SK-MEL-5 (cell line): ENCODE measurements around the gene AFAP1L1. TPM values are rescaled to one million over a fixed set of nuclear protein-coding genes. Genes with fewer than 3 reads are reported as not detected.
A peak's percentile ranks its signal among the peaks of the same experiment; 100 is the strongest.

ENCODE experiments used
- DNase-seq: peaks from one replicate; pipeline ENCODE4 v3.0.0-alpha.2; 2016; ENCODE audit warnings: low read depth, low spot score
- in situ Hi-C: cut with HindIII; loops from 2 replicates; pipeline ENCODE4 v1.10.0; 2016; ENCODE audit warnings: low sequenced_read_pairs, high pct_unique_total_duplicates, low pct_unique_long_range_greater_than_20kb
- total RNA-seq: library from RNA; depleted of rRNA; stranded (reverse); fragments of >200 nt; shearing (Covaris generic); gene quantifications from 2 replicates; pipeline ENCODE4 v1.2.3, GENCODE V29; 2014

Gene AFAP1L1
- total RNA-seq, 1 experiment from 2014 or later = 18.0 TPM

- DNase-seq = no peak
- in situ Hi-C loops = no loop called here
These were observed 101.3 kb downstream of the AFAP1L1 start for GRCh38 chr5:149372932-149373331.

GRCh38 chr5:149374303-149374702 is 102.6 kb downstream of the AFAP1L1 start:
- in situ Hi-C loops = no loop called here
- no peak for DNase-seq

- in situ Hi-C loops = no loop called here
- DNase-seq = no peak
These were observed 103.1 kb downstream of the AFAP1L1 start for GRCh38 chr5:149374801-149375200.

GRCh38 chr5:149375434-149375833 is 103.8 kb downstream of the AFAP1L1 start:
- no peak for DNase-seq
- in situ Hi-C loops = no loop called here

- no peak for DNase-seq
- in situ Hi-C loops = no loop called here
These were observed 104.4 kb downstream of the AFAP1L1 start for GRCh38 chr5:149376104-149376503.

GRCh38 chr5:149376711-149377447 is 105.2 kb downstream of the AFAP1L1 start:
- in situ Hi-C loops = no loop called here
- no peak for DNase-seq

GRCh38 chr5:149378241-149378820 is 106.7 kb downstream of the AFAP1L1 start:
- DNase-seq = no peak
- in situ Hi-C loops = no loop called here

GRCh38 chr5:149379177-149379761 is 107.6 kb downstream of the AFAP1L1 start, which contains the start of gene IL17B:
TSS of gene IL17B (minus strand) at chr5:149379292. CDS start at chr5:149379225, 67 bp downstream.
- in situ Hi-C loops = no loop called here
- DNase-seq = no peak

- in situ Hi-C loops = no loop called here
These were observed 108.2 kb downstream of the AFAP1L1 start for GRCh38 chr5:149379818-149380374.

GRCh38 chr5:149380466-149381121 is 108.9 kb downstream of the AFAP1L1 start:
- in situ Hi-C loops = no loop called here
- DNase-seq = no peak

More at GRCh38 chr5:149379818-149380374, 108.2 kb downstream of the AFAP1L1 start:
- DNase-seq = no peak

GRCh38 chr5:149381261-149381985 is 109.8 kb downstream of the AFAP1L1 start:
- no peak for DNase-seq
- in situ Hi-C loops = no loop called here

GRCh38 chr5:149381986-149382338 is 110.3 kb downstream of the AFAP1L1 start:
- in situ Hi-C loops = no loop called here
- peak; percentile 69 for DNase-seq

- no peak for DNase-seq
- in situ Hi-C loops = no loop called here
These were observed 111.0 kb downstream of the AFAP1L1 start for GRCh38 chr5:149382517-149383220.

GRCh38 chr5:149383399-149383798 is 111.7 kb downstream of the AFAP1L1 start:
- no peak for DNase-seq
- in situ Hi-C loops = no loop called here

GRCh38 chr5:149386166-149386565 is 114.5 kb downstream of the AFAP1L1 start:
- DNase-seq = no peak
- in situ Hi-C loops = no loop called here

GRCh38 chr5:149387081-149387631 is 115.5 kb downstream of the AFAP1L1 start:
- no peak for DNase-seq
- in situ Hi-C loops = no loop called here

GRCh38 chr5:149387982-149388381 is 116.3 kb downstream of the AFAP1L1 start:
- in situ Hi-C loops = no loop called here
- DNase-seq = no peak
